ENCODE data around the gene SKIL.

Gene SKIL

DNA sequence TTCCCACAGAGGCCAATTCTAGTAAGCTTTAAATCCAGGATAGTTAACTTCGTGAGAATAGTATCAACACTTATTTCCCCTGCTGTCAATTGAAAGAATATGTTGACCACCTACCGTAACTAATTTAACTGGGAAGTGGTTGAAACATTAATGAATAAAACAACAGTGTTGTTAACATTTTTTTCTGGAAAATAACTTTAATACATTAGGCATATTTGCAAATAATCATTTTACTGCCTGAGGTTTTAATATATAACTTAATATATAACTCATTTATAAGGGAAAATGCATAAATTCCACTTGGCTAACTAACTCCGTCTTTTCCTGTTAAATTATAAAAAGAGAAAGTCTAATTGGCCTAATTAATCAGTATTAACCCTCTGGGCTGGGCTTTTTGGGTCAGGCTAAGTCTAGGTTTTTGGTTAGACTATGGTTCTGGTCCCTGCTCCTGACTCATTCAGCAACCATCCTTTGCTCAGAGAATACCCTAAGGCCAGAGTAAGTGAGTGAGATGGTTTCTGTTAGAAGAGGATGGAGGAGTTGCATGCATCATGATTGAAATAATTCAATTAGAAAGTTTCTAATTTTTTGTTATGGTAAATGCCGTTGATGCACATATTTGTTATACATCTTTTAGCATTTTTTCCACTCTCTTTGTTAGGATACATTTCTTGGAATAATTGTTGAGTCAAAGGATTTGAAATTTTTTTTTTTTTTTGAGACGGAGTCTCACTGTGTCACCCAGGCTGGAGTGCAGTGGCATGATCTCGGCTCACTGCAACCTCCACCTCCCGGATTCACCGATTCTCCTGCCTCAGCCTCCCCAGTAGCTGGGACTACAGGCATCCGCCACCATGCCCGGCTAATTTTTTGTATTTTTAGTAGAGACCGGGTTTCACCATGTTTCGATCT lies 10.8 kb upstream of the SKIL start:
- DNase-seq (ENCODE audit: extremely low read depth in 1 of 2, low read depth in 1 of 2), result no peak

DNA sequence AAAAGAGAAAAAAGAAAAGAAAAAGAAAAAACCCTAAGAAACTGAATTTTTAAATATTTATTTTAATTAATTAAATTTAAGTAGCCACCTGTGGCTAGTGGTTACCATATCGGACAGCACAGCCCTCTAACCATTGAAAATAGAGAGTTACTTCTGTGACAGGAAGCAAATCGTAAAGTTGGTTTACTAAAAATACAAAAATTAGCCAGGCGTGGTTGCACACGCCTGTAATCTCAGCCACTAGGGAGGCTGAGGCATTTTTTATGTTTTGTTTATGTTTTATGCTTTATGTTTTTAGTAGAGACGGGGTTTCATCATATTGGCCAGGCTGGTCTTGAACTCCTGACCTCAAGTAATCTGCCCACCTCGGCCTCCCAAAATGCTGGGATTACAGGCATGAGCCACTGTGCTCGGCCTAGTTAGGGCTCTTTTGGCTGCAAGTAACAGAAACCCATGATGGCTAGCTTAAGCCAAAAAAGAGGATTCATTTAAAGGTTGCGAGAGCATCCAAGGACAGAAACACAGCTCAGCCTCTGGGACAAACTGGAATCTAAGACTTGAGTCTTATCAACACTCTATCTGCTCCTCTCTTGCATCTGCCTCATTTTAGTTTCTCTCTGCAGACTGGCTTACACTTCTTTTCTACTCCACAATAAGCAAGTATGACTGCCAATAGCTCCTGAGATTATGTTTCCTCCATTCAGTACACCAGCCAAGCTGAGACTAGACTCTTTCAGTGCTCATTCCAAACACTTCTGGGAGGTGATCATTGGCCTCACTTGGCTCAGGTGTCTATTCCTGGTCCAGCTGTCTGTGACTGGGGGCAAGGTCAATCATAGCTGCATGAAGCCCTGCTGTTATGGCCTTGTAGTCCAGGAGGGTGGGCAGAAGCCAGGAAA lies 6.8 kb upstream of the SKIL start:
- no peak for DNase-seq (ENCODE audit: extremely low read depth in 1 of 2, low read depth in 1 of 2)

DNA sequence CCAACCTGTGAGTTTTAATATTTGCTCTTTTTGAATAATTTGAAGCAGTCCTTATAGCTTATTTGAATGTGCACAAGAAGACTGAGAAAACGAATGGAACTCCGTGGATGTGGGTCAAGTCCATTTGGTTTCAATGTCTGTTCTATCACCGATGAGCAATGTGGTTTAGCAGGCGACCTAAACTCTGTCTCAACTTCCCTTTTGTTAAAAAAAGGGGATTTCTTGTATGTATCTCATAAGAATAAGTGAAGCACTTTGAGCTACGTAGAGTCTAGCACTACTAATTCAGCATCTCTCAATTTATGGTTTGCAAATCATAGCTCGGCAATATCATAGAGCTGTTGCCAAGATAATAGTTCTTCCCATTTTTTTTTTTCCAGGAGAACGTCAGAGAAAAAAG lies 4.6 kb upstream of the SKIL start:
- no peak for DNase-seq (ENCODE audit: extremely low read depth in 1 of 2, low read depth in 1 of 2)

DNA sequence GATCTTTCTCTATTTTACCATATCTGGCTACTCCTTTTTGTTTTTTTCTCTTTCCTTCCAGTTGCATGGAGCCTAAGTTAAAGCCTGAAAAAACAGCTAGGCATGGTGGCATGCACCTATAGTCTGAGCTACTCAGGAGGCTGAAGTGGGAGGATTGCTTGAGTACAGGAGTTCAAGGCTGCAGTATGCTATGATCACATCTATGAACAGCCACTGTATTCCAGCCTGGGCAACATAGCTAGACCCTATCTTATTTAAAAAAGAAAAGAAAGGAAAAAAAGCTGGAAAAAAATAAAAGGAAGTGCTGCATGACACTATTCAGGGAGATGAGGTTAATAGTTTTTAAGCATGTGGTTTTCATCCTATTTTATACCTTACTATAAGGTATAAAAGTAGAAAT lies 4.0 kb upstream of the SKIL start:
- no peak for DNase-seq (ENCODE audit: extremely low read depth in 1 of 2, low read depth in 1 of 2)

DNA sequence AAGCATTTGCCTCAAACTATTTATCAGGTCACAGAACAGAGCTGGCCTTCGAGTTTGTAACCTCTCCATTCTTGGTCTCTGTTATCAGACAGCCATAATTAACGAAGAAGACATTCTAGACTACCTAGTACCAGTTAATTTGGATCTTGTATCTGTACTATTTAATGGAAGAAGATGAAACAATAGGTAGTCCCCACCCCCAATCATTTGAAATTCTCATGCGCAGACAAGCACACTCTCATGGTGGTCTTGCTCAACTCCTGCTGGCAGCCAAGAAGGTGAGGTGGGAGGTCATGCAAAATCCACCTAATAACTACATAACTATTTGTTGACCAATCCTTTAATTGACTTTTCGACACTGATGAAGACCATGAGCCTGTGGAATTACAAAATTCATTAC lies 2.8 kb upstream of the SKIL start:
- no peak for DNase-seq (ENCODE audit: extremely low read depth in 1 of 2, low read depth in 1 of 2)

DNA sequence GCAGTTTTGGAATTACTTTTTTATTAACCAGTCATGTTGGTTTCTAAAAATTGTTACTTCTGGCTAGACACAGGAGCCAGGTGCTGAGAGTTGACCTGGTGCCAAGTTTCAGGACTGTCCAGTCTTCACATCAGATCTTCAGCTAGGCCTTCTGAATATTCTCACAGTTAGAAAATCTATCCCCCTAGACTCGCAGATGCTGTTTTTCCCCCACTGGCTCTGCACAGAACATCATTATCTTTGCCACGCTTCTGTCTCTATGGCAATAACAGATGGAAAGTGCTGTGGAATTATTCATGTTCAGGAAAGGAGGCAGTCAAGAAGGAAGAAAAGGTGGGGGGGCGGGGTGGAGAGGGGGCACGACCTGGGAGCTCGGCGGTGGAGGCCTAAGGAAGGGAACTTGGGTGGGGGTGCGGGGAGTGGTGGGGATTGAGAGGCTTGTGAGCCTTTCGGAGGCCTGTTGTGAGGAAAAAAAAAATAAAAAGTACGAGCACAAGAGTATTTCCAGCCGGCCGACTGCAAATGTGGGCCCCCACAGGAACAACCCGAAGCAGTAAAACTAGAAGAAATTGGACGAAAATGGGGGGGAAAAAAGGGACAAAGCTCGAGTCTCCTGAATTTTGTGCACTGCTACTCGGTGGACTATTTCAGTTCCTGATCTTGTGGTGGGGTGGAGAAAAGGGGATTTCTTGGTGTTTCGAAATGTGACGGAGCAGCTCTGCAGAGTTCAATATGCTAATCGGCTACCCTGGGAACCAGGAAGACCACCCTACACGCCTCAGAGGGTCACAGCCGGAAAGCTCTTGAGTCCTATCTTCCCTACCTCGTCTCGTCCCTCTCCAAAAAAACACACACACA lies 1.5 kb upstream of the SKIL start:
- no peak for DNase-seq (ENCODE audit: extremely low read depth in 1 of 2, low read depth in 1 of 2)

DNA sequence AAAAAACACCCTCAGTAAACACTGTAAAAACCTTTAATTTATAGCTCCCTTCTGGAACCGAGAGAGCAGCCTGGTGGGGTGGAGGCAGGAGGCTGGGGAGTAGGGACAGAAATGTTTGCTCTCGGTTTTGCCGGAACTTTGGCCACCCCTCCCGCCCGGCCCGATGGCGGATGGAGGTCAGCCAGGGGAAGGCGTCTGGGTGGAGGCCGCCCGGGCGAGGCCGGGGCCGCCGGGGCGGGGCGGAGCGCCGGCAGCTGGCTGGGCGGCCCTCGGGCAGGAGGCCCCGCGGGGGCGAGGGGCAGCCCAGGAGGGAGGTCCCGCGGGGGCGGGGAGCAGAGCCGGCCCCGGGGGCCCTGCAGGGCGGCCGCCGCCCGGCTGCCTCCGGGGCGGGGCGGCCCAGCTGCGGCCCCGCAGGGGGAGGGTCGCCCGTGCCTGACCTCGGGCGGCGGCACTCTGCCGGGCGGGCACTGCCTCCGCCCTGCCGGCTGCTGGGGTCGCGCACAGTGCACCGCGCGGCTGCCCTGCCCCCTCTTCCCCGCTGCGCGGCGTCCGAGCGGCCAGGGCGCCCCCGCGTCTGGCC lies 829 bp upstream of the SKIL start:
- peak; percentile 12 to 34 for DNase-seq (ENCODE audit: extremely low read depth in 1 of 2, low read depth in 1 of 2)

DNA sequence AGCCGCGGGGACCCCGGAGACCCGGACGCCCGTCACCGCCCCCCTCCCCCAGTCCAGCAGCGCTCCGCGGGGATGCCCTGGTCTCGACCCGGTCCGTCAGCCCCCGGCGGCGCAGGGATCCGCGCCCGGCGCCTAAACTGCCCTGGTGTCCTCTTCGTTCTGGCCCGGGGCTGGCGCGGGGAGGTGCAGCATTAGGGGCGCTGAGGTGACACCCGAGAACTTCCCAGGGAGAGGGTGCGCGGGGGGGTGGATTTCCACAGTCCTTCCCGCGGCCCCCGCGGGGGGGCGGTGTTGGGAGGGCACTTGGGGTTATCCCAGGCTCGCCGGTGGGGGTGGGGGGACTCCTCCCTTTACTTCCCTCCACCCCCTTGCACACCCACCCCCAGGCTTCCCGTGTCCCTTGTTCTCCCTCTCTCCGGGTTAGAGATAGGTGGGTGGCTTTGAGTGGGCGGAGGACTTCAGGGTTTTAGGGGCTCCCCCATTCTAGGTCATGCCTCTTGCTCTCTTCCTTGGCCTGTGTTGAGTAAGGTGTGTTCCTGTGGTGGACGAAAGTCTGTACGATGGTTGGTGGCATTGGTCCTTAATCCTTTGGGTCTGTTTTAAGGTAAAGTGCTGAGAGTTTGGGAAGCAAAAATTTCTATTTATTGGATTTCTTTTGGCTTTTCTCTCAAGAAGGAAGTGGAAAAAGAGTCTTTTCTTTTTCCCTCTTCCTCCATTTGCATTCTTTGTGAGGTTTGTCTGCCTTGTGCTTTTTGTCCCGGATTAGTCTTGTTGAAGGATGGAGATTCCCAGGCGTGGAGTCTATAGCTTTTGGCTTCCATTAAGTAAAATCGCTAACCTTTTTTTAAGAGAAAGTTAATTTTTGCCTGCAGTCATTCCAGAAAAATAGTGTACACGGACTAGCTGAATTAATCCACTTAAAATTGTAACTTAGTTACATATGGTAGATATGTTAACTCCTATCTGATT lies 811 bp downstream of the SKIL start:
- peak; percentile 58 to 70 for DNase-seq (ENCODE audit: extremely low read depth in 1 of 2, low read depth in 1 of 2)

- no peak for DNase-seq (ENCODE audit: extremely low read depth in 1 of 2, low read depth in 1 of 2)
Measured at GRCh38 chr3:170359178-170359704, 1.7 kb downstream of the SKIL start.

GRCh38 chr3:170360466-170360865 lies 3.0 kb downstream of the SKIL start:
- no peak for DNase-seq (ENCODE audit: extremely low read depth in 1 of 2, low read depth in 1 of 2)

DNA sequence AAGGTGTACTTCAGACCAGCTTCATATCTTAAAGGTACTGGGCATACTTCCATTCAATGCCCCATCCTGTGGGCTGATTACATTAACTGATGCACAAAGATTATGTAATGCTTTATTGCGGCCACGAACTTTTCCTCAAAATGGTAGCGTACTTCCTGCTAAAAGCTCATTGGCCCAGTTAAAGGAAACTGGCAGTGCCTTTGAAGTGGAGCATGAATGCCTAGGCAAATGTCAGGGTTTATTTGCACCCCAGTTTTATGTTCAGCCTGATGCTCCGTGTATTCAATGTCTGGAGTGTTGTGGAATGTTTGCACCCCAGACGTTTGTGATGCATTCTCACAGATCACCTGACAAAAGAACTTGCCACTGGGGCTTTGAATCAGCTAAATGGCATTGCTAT lies 3.4 kb downstream of the SKIL start:
- no peak for DNase-seq (ENCODE audit: extremely low read depth in 1 of 2, low read depth in 1 of 2)

- no peak for DNase-seq (ENCODE audit: extremely low read depth in 1 of 2, low read depth in 1 of 2)
Measured at GRCh38 chr3:170361711-170362110, 4.2 kb downstream of the SKIL start.

DNA sequence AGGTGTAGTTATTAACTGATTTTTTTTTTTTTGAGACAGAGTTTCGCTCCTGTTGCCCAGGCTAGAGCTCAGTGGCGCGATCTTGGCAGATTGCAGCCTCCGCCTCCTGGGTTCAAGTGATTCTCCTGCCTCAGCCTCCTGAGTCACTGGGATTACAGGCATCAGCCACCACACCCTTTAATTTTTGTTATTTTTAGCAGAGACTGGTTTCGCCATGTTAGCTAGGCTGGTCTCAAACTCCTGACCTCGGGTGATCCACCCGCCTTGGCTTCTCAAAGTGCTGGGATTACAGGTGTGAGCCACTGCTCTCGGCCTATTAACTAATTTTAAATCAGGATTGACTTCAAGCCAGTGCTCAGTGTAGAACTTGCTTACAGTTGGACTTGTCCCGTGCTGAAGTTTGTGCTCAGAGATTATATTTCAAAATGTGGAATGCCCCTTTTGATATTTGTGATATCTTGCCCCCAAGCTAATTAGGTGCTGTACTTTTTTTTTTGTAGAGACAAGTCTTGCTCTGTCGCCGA lies 6.0 kb downstream of the SKIL start:
- DNase-seq (ENCODE audit: extremely low read depth in 1 of 2, low read depth in 1 of 2), result no peak

- DNase-seq (ENCODE audit: extremely low read depth in 1 of 2, low read depth in 1 of 2), result no peak
Measured at GRCh38 chr3:170364965-170365364, 7.5 kb downstream of the SKIL start.

- no peak for DNase-seq (ENCODE audit: extremely low read depth in 1 of 2, low read depth in 1 of 2)
Measured at GRCh38 chr3:170367797-170368196, 10.3 kb downstream of the SKIL start.

DNA sequence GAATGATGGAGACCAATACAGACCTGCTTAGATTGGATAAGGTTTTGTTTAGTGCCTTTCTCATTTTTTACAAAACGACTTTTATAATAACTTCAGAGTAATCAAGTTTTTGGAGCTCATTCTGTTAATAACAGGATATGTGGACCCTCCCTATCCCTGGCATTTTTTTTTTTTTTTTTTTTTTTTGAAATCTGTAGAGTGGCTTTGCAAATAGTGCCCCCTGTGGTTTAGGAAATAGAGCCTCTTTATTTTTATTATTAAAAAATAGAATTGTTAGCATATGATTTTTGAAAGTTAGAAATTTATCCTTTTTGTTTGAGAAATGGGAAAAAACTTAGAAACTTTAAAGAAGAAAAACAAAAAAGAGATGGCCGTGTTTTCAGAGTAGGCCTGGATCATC lies 11.4 kb downstream of the SKIL start:
- no peak for DNase-seq (ENCODE audit: extremely low read depth in 1 of 2, low read depth in 1 of 2)

- DNase-seq (ENCODE audit: extremely low read depth in 1 of 2, low read depth in 1 of 2), result no peak
Measured at GRCh38 chr3:170372190-170372879, 14.8 kb downstream of the SKIL start.

DNA sequence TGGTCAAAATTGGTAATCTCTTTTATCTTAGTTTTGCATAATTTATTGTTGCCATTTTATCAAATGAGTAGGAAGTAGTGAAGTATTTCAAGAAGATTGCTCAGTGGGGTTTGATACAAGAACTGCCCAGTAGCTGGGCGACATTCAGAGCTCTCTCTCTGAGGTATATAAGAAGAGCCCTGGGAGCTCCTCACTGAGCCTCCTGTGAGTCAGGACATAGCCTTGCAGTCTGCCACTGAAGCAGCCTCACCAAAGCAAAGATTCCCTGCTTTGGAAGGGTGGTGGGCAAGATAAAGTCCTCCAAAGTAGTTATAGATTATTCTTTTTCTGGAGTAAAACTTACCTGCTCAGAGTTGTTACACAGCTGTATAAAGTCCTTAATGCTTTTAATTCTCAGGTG lies 26.1 kb downstream of the SKIL start:
- DNase-seq (ENCODE audit: extremely low read depth in 1 of 2, low read depth in 1 of 2), result no peak
